HCT116 (cell line): ENCODE results near the gene TMEM53. TPM values are rescaled to one million over a fixed set of nuclear protein-coding genes. Genes with fewer than 3 reads are reported as not detected.

Experiments
- ATAC-seq: fragments of 200-7000 bp; cut with Tn5 transposase; 2 replicates; pipeline ENCODE4 v1.9.1; 2020; ENCODE audit warnings: mild to moderate bottlenecking, moderate library complexity
- BruUV-seq: library from RNA; stranded (reverse); fragments of 400-500 nt; replicated peaks from 2 replicates; lab custom pipeline; 2021; lab: Mats Ljungman, UMichigan
- CTCF ChIA-PET: fragments of 300-600 bp; sonication (Branson Sonifier 250); formaldehyde crosslinking; loops from one replicate; lab custom pipeline; 2021; ENCODE audit warnings: antibody characterized with exemption; lab: Charles Lee
- POLR2A ChIA-PET: fragments of 300-600, 350-600 bp; sonication (Branson Sonifier 250); formaldehyde crosslinking; loops from one replicate; lab custom pipeline; 2021; ENCODE audit warnings: antibody characterized with exemption; lab: Charles Lee
- RAD21 ChIA-PET, 2 experiments: fragments of 300-600 bp; sonication (Branson Sonifier 250); formaldehyde crosslinking; loops; one replicate each; lab custom pipeline; 2023; ENCODE audit warnings: low total read pairs in 2 of 2; ENCODE audit not compliant: uncharacterized antibody in 2 of 2, unreplicated experiment in 2 of 2, low non-redundant PET in 1 of 2; lab: Charles Lee
- DNase-seq: peaks from one replicate; pipeline ENCODE4 v3.0.0-alpha.2; 2010; ENCODE audit warnings: low read depth, low spot score
- H2AFZ ChIP-seq: fragments of 200-600 bp; shearing (Covaris generic), sonication (generic); 2 replicates; pipeline ENCODE4 v1.6.1; 2017; ENCODE audit warnings: low read depth, mixed run types, mixed read lengths, antibody characterized with exemption, low read length; ENCODE audit not compliant: poor library complexity, severe bottlenecking
- H3K27ac ChIP-seq: 2 replicates; pipeline ENCODE4 v1.5.1; 2012; ENCODE audit warnings: low read depth, low read length
- H3K27me3 ChIP-seq: fragments of 200-600 bp; sonication (generic); 2 replicates; pipeline ENCODE4 v1.6.1; 2016; ENCODE audit warnings: mixed run types, low read length, mixed read lengths; ENCODE audit not compliant: insufficient read depth
- H3K36me3 ChIP-seq, 2 experiments: fragments of 200-500 bp in 1 of 2; fragments of 200-600 bp in 1 of 2; sonication (Bioruptor generic) in 1 of 2; sonication (generic) in 1 of 2; 2 replicates each; pipeline versions ENCODE4 v1.5.1 to v1.6.1; 2014 to 2016; ENCODE audit warnings: low read length in 2 of 2, inconsistent platforms in 1 of 2, mixed read lengths in 1 of 2, mixed run types in 1 of 2; ENCODE audit not compliant: insufficient read depth in 2 of 2, control insufficient read depth in 1 of 2
- H3K4me1 ChIP-seq, 2 experiments: fragments of 200-600 bp in 1 of 2; sonication (generic) in 1 of 2; 2 replicates each; pipeline versions ENCODE4 v1.5.1 to v1.6.1; 2012 to 2017; ENCODE audit warnings: low read length in 2 of 2, inconsistent platforms in 1 of 2, mild to moderate bottlenecking in 1 of 2, mixed read lengths in 1 of 2, mixed run types in 1 of 2, moderate library complexity in 1 of 2; ENCODE audit not compliant: insufficient read depth in 2 of 2, control insufficient read depth in 1 of 2
- H3K4me2 ChIP-seq: fragments of 200-600 bp; sonication (generic); 2 replicates; pipeline ENCODE4 v1.6.1; 2017; ENCODE audit warnings: mixed run types, low read length, mixed read lengths
- H3K4me3 ChIP-seq, 2 experiments: fragments of 200-600 bp in 1 of 2; sonication (generic) in 1 of 2; replicated peaks in 1 of 2; 2 replicates each; pipeline ENCODE4 v1.5.1; 2011 to 2016; ENCODE audit warnings: low read length in 2 of 2, control low read depth in 1 of 2, low read depth in 1 of 2, mild to moderate bottlenecking in 1 of 2, mixed read lengths in 1 of 2, mixed run types in 1 of 2
- H3K79me2 ChIP-seq: fragments of 200-600 bp; sonication (generic); 2 replicates; pipeline ENCODE4 v1.6.1; 2017; ENCODE audit warnings: mild to moderate bottlenecking, mixed run types, low read length, moderate library complexity, mixed read lengths; ENCODE audit not compliant: insufficient read depth
- H3K9ac ChIP-seq: fragments of 200-600 bp; sonication (generic); 2 replicates; pipeline ENCODE4 v1.6.1; 2016; ENCODE audit warnings: low read length, mixed read lengths
- H3K9me2 ChIP-seq: fragments of 200-600 bp; sonication (generic), shearing (Covaris generic); 2 replicates; pipeline ENCODE4 v1.6.1; 2017; ENCODE audit warnings: mixed run types, mild to moderate bottlenecking, moderate library complexity; ENCODE audit not compliant: insufficient read depth
- H3K9me3 ChIP-seq, 2 experiments: fragments of 200-500 bp in 1 of 2; fragments of 200-600 bp in 1 of 2; sonication (Bioruptor generic) in 1 of 2; sonication (generic) in 1 of 2; 2 replicates each; pipeline ENCODE4 v1.6.1; 2014 to 2017; ENCODE audit warnings: low read length in 2 of 2, mixed read lengths in 2 of 2, inconsistent platforms in 1 of 2, low read depth in 1 of 2, mild to moderate bottlenecking in 1 of 2, mixed run types in 1 of 2, moderate library complexity in 1 of 2; ENCODE audit not compliant: control insufficient read depth in 1 of 2, insufficient read depth in 1 of 2
- H4K20me1 ChIP-seq: fragments of 200-600 bp; sonication (generic), shearing (Covaris generic); 2 replicates; pipeline ENCODE4 v1.6.1; 2017; ENCODE audit warnings: mixed run types, mild to moderate bottlenecking, moderate library complexity; ENCODE audit not compliant: insufficient read depth
- ATF3 ChIP-seq: IDR thresholded peaks from 2 replicates; pipeline ENCODE4 v1.6.1; 2012
- CBX3 ChIP-seq: IDR thresholded peaks from 2 replicates; pipeline ENCODE4 v1.6.1; 2012; ENCODE audit warnings: low read depth
- CEBPB ChIP-seq: IDR thresholded peaks from 2 replicates; pipeline ENCODE4 v1.6.1; 2012; ENCODE audit warnings: low read depth
- EGR1 ChIP-seq: IDR thresholded peaks from 2 replicates; pipeline ENCODE4 v1.6.1; 2012; ENCODE audit warnings: low read depth
- ELF1 ChIP-seq: IDR thresholded peaks from 2 replicates; pipeline ENCODE4 v1.6.1; 2012; ENCODE audit warnings: low read depth, borderline replicate concordance
- EZH2 ChIP-seq: fragments of 200-600 bp; sonication (generic); IDR thresholded peaks from 2 replicates; pipeline ENCODE4 v1.6.1; 2017; ENCODE audit warnings: antibody characterized with exemption, mixed run types
- FOSL1 ChIP-seq: IDR thresholded peaks from 2 replicates; pipeline ENCODE4 v1.6.1; 2012; ENCODE audit warnings: low read depth
- JUND ChIP-seq: IDR thresholded peaks from 2 replicates; pipeline ENCODE4 v1.6.1; 2012
- MAX ChIP-seq: IDR thresholded peaks from 2 replicates; pipeline ENCODE4 v1.6.1; 2012
- POLR2A ChIP-seq: IDR thresholded peaks from 2 replicates; pipeline ENCODE4 v1.7.0; 2011; ENCODE audit warnings: borderline replicate concordance; ENCODE audit not compliant: insufficient read depth, insufficient read length; ENCODE audit errors: extremely low read depth
- RAD21 ChIP-seq: IDR thresholded peaks from 2 replicates; pipeline ENCODE4 v1.6.1; 2012; ENCODE audit warnings: low read depth, mild to moderate bottlenecking
- REST ChIP-seq: IDR thresholded peaks from 2 replicates; pipeline ENCODE4 v1.6.1; 2012; ENCODE audit warnings: low read depth
- SP1 ChIP-seq: IDR thresholded peaks from 2 replicates; pipeline ENCODE4 v1.6.1; 2012; ENCODE audit warnings: low read depth
- SRF ChIP-seq: IDR thresholded peaks from 2 replicates; pipeline ENCODE4 v1.6.1; 2012; ENCODE audit warnings: low read depth
- YY1 ChIP-seq: IDR thresholded peaks from 2 replicates; pipeline ENCODE4 v1.6.1; 2011; ENCODE audit warnings: low read length, low read depth, moderate library complexity, mild to moderate bottlenecking; ENCODE audit not compliant: insufficient replicate concordance; ENCODE audit errors: extremely low read depth
- ZFX ChIP-seq: fragments of 450-650 bp; IDR thresholded peaks from 2 replicates; pipeline ENCODE4 v1.6.1; 2017
- ZNF274 ChIP-seq: fragments of 200-500 bp; sonication (Bioruptor generic); IDR thresholded peaks from 2 replicates; pipeline ENCODE4 v1.6.1; 2014; ENCODE audit warnings: mild to moderate bottlenecking, low read depth, low read length, inconsistent platforms
- intact Hi-C: fragments of 100-400 bp; cut with micrococcal nuclease; formaldehyde crosslinking; loops from 2 replicates; pipeline ENCODE4 v1.10.0; 2022
- total RNA-seq: library from RNA; stranded (reverse); gene quantifications from one replicate; pipeline ENCODE4 v1.2.1, GENCODE V29; 2021; ENCODE audit not compliant: unreplicated experiment
- TF ChIP-seq, protein P1 (sequence below), 3 experiments: fragments of 200-600 bp in 1 of 3; sonication (generic) in 1 of 3; IDR thresholded peaks in 2 of 3; conservative IDR thresholded peaks in 1 of 3; 2 replicates each; pipeline ENCODE4 v1.5.1; 2012 to 2017; ENCODE audit warnings: low read depth in 2 of 3, low read length in 2 of 3, antibody characterized with exemption in 1 of 3, borderline replicate concordance in 1 of 3, control low read depth in 1 of 3, mild to moderate bottlenecking in 1 of 3, mixed read lengths in 1 of 3, mixed run types in 1 of 3, moderate library complexity in 1 of 3; ENCODE audit not compliant: insufficient read depth in 1 of 3

The TMEM53 gene
- total RNA-seq, 1 experiment from 2014 or later, result 10.8 TPM

DNA sequence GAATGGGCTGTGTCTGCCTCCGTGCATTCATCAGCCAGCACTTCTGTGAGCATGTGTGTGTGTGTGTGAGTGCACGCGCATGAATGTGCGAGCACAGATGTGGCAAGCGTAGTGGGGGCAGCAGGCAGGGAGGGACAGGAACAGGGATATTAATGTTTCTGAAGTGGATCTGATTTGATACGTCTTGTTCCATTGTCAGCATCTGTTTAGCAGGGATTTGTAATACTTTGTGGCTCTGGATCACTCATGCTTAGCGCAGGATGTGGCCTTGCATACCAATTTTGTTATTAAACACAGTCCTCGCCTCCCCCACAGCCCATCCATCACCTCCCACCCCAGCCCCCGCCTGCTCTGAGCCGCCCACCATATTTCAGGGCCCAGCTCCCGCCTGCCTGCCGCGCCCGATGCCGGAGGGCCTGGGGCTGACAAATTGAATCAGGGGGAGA is 52.4 kb downstream of the TMEM53 start:
- POLR2A ChIA-PET, result no interaction called here
- no peak overlapping the region for H3K9ac ChIP-seq
- TF ChIP-seq CEBPB, result no peak
- TF ChIP-seq FOSL1, result no peak
- TF ChIP-seq, protein P1, sequence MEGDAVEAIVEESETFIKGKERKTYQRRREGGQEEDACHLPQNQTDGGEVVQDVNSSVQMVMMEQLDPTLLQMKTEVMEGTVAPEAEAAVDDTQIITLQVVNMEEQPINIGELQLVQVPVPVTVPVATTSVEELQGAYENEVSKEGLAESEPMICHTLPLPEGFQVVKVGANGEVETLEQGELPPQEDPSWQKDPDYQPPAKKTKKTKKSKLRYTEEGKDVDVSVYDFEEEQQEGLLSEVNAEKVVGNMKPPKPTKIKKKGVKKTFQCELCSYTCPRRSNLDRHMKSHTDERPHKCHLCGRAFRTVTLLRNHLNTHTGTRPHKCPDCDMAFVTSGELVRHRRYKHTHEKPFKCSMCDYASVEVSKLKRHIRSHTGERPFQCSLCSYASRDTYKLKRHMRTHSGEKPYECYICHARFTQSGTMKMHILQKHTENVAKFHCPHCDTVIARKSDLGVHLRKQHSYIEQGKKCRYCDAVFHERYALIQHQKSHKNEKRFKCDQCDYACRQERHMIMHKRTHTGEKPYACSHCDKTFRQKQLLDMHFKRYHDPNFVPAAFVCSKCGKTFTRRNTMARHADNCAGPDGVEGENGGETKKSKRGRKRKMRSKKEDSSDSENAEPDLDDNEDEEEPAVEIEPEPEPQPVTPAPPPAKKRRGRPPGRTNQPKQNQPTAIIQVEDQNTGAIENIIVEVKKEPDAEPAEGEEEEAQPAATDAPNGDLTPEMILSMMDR (IDR thresholded peaks at IDR 0.05 in 2 of 3, conservative IDR thresholded peaks at IDR 0.05 in 1 of 3; ENCODE audit: borderline replicate concordance in 1 of 3, insufficient read depth in 1 of 3, low read depth in 2 of 3, low read length in 2 of 3), result no peak
- no peak for TF ChIP-seq ELF1
- no peak for TF ChIP-seq CBX3
- TF ChIP-seq POLR2A, result no peak
- no peak for TF ChIP-seq MAX
- TF ChIP-seq ZFX, result no peak
- no peak for TF ChIP-seq ZNF274
- no peak for TF ChIP-seq SP1
- TF ChIP-seq YY1, result no peak
- TF ChIP-seq SRF, result no peak
- no peak for TF ChIP-seq RAD21
- TF ChIP-seq JUND, result no peak
- TF ChIP-seq EGR1, result no peak
- no peak for TF ChIP-seq ATF3
- no peak for TF ChIP-seq REST
- no peak for TF ChIP-seq EZH2
- intact Hi-C loops, result no loop called here
- RAD21 ChIA-PET, result no interaction called here
- no peaks in the 10 kb centered on the region for H3K9me2 ChIP-seq
- H2AFZ ChIP-seq, result no peak overlapping the region
- no peaks in the 10 kb centered on the region for H4K20me1 ChIP-seq
- H3K27ac ChIP-seq, result no peak overlapping the region
- H3K79me2 ChIP-seq, result no peaks in the 10 kb centered on the region
- no peak overlapping the region for H3K4me3 ChIP-seq
- no peaks in the 10 kb centered on the region for H3K9me3 ChIP-seq
- peaks cover 0 to 2% of the 10 kb centered on the region in 2 experiments; a peak in 1 of 4 replicates for H3K4me1 ChIP-seq
- H3K36me3 ChIP-seq, result no peaks in the 10 kb centered on the region
- ATAC-seq (no peak), DNase-seq (no peak)
- BruUV-seq, result no TSS peak
- no peaks in the 10 kb centered on the region for H3K27me3 ChIP-seq
- CTCF ChIA-PET, result no interaction called here
- no peak overlapping the region for H3K4me2 ChIP-seq
